H9 (cell line): ENCODE results near the gene CLCNKB. TPM values are rescaled to one million over a fixed set of nuclear protein-coding genes. Genes with fewer than 3 reads are reported as not detected.

Experiments used
- DNase-seq: peaks from one replicate; pipeline ENCODE4 v3.0.0-alpha.2; 2017
- H2AFZ ChIP-seq: one replicate; pipeline ENCODE4 v1.6.1; 2013; ENCODE audit warnings: mild to moderate bottlenecking, low read length, control low read depth, moderate library complexity
- H2AK5ac ChIP-seq: 2 replicates; pipeline ENCODE4 v1.6.1; 2013; ENCODE audit warnings: low read length, control low read depth, mixed read lengths; ENCODE audit not compliant: insufficient read length
- H2BK120ac ChIP-seq: one replicate; pipeline ENCODE4 v1.6.1; 2013; ENCODE audit warnings: low read depth, mild to moderate bottlenecking, low read length, control low read depth, inconsistent platforms; ENCODE audit not compliant: poor library complexity, severe bottlenecking
- H2BK12ac ChIP-seq: 2 replicates; pipeline ENCODE4 v1.6.1; 2013; ENCODE audit warnings: low read length, control low read depth, mixed read lengths, low read depth; ENCODE audit not compliant: insufficient read length
- H2BK15ac ChIP-seq: 2 replicates; pipeline ENCODE4 v1.6.1; 2013; ENCODE audit warnings: low read depth, low read length, control low read depth
- H2BK20ac ChIP-seq: one replicate; pipeline ENCODE4 v1.6.1; 2013; ENCODE audit warnings: low read depth, mild to moderate bottlenecking, low read length, control low read depth, inconsistent platforms; ENCODE audit not compliant: poor library complexity, severe bottlenecking
- H2BK5ac ChIP-seq: 2 replicates; pipeline ENCODE4 v1.6.1; 2013; ENCODE audit warnings: low read length, control low read depth, mixed read lengths; ENCODE audit not compliant: insufficient read length
- H3K14ac ChIP-seq: 2 replicates; pipeline ENCODE4 v1.6.1; 2013; ENCODE audit warnings: low read length, control low read depth; ENCODE audit not compliant: insufficient read depth
- H3K18ac ChIP-seq: 2 replicates; pipeline ENCODE4 v1.6.1; 2013; ENCODE audit warnings: low read depth, mild to moderate bottlenecking, mixed read lengths, low read length, control low read depth; ENCODE audit not compliant: insufficient read length
- H3K23ac ChIP-seq: 2 replicates; pipeline ENCODE4 v1.6.1; 2013; ENCODE audit warnings: low read length, control low read depth, mixed read lengths, low read depth; ENCODE audit not compliant: insufficient read length
- H3K23me2 ChIP-seq: 2 replicates; pipeline ENCODE4 v1.6.1; 2013; ENCODE audit warnings: low read depth, mild to moderate bottlenecking, mixed read lengths, low read length, control low read depth; ENCODE audit not compliant: insufficient read length, poor library complexity, severe bottlenecking
- H3K27ac ChIP-seq: 2 replicates; pipeline ENCODE4 v1.5.1; 2013; ENCODE audit warnings: low read length, control low read depth, mixed read lengths, low read depth; ENCODE audit not compliant: insufficient read length
- H3K27me3 ChIP-seq: 2 replicates; pipeline ENCODE4 v1.6.1; 2013; ENCODE audit warnings: low read length, control low read depth, inconsistent platforms; ENCODE audit not compliant: insufficient read depth
- H3K4ac ChIP-seq: 2 replicates; pipeline ENCODE4 v1.6.1; 2013; ENCODE audit warnings: low read depth, mild to moderate bottlenecking, control low read depth, inconsistent platforms, low read length, moderate library complexity
- H3K4me1 ChIP-seq: 2 replicates; pipeline ENCODE4 v1.6.1; 2013; ENCODE audit warnings: low read length, control low read depth, inconsistent platforms; ENCODE audit not compliant: insufficient read depth
- H3K4me2 ChIP-seq: 2 replicates; pipeline ENCODE4 v1.6.1; 2013; ENCODE audit warnings: low read length, control low read depth, mixed read lengths; ENCODE audit not compliant: insufficient read length, insufficient read depth
- H3K56ac ChIP-seq: 2 replicates; pipeline ENCODE4 v1.6.1; 2013; ENCODE audit warnings: low read depth, mild to moderate bottlenecking, mixed read lengths, low read length, control low read depth; ENCODE audit not compliant: insufficient read length
- H3K79me1 ChIP-seq: 2 replicates; pipeline ENCODE4 v1.6.1; 2013; ENCODE audit warnings: low read depth, mild to moderate bottlenecking, moderate library complexity, low read length, control low read depth, inconsistent platforms; ENCODE audit not compliant: insufficient read depth, poor library complexity, severe bottlenecking
- H3K79me2 ChIP-seq: 2 replicates; pipeline ENCODE4 v1.6.1; 2013; ENCODE audit warnings: low read length, control low read depth, inconsistent platforms; ENCODE audit not compliant: insufficient read depth
- H3K9ac ChIP-seq: 2 replicates; pipeline ENCODE4 v1.6.1; 2013; ENCODE audit warnings: low read length, control low read depth, mixed read lengths; ENCODE audit not compliant: insufficient read length; ENCODE audit errors: extremely low read depth
- H3K9me3 ChIP-seq: one replicate; pipeline ENCODE4 v1.6.1; 2013; ENCODE audit warnings: low read depth, low read length, inconsistent platforms; ENCODE audit not compliant: control insufficient read depth
- H3T11ph ChIP-seq: one replicate; pipeline ENCODE4 v1.6.1; 2013; ENCODE audit warnings: mild to moderate bottlenecking, low read length, control low read depth, inconsistent platforms
- H4K20me1 ChIP-seq: one replicate; pipeline ENCODE4 v1.6.1; 2013; ENCODE audit not compliant: control insufficient read depth, insufficient read length, insufficient read depth
- H4K5ac ChIP-seq: 2 replicates; pipeline ENCODE4 v1.6.1; 2013; ENCODE audit warnings: low read depth, mild to moderate bottlenecking, mixed read lengths, low read length, control low read depth; ENCODE audit not compliant: insufficient read length
- H4K8ac ChIP-seq: replicated peaks from 2 replicates; pipeline ENCODE4 v1.6.1; 2013; ENCODE audit warnings: low read length, control low read depth, mixed read lengths, low read depth; ENCODE audit not compliant: insufficient read length
- H4K91ac ChIP-seq: 2 replicates; pipeline ENCODE4 v1.6.1; 2013; ENCODE audit warnings: low read depth, mild to moderate bottlenecking, moderate library complexity, mixed read lengths, low read length, control low read depth; ENCODE audit not compliant: insufficient read length
- H3K27ac Mint-ChIP-seq, 3 experiments: 2 replicates in 2 of 3; 3 replicates in 1 of 3; pipeline ENCODE4 v1.8.0; 2020 to 2021; ENCODE audit warnings: mixed read lengths in 3 of 3, mild to moderate bottlenecking in 1 of 3, moderate library complexity in 1 of 3
- H3K27me3 Mint-ChIP-seq: 2 replicates; pipeline ENCODE4 v1.8.0; 2021; ENCODE audit warnings: low read depth, mild to moderate bottlenecking, moderate library complexity, mixed read lengths
- H3K36me3 Mint-ChIP-seq, 3 experiments: 2 replicates in 2 of 3; 3 replicates in 1 of 3; pipeline ENCODE4 v1.8.0; 2020 to 2021; ENCODE audit warnings: low read depth in 3 of 3, mixed read lengths in 3 of 3; ENCODE audit not compliant: insufficient read depth in 1 of 3
- H3K4me1 Mint-ChIP-seq, 2 experiments: 2 replicates each; pipeline ENCODE4 v1.8.0; 2020; ENCODE audit warnings: mixed read lengths in 2 of 2
- H3K4me3 Mint-ChIP-seq, 2 experiments: 2 replicates in 1 of 2; 3 replicates in 1 of 2; pipeline ENCODE4 v1.8.0; 2020 to 2021; ENCODE audit warnings: mild to moderate bottlenecking in 2 of 2, mixed read lengths in 2 of 2, moderate library complexity in 1 of 2
- H3K9me3 Mint-ChIP-seq, 2 experiments: 2 replicates in 1 of 2; 3 replicates in 1 of 2; pipeline ENCODE4 v1.8.0; 2020; ENCODE audit warnings: mild to moderate bottlenecking in 2 of 2, mixed read lengths in 2 of 2, moderate library complexity in 1 of 2
- CTCF ChIP-seq: fragments of 200-600 bp; sonication (generic); conservative IDR thresholded peaks from 3 replicates; pipeline ENCODE4 v1.8.0; 2021; ENCODE audit warnings: antibody characterized with exemption, mild to moderate bottlenecking
- WGBS: extraction: QIAGEN DNeasy Blood & Tissue Kit; methylation state at CpG from one replicate; pipeline ENCODE4 v1.1.7; 2013; ENCODE audit warnings: missing lambda C conversion rate, low lambda C conversion rate, mixed read lengths; ENCODE audit not compliant: insufficient read length; ENCODE audit errors: extremely low coverage; 5-methylcytosine and 5-hydroxymethylcytosine counted together
- total RNA-seq: library from RNA; stranded (reverse); gene quantifications from 2 replicates; pipeline ENCODE4 v1.2.1, GENCODE V29; 2021

Gene CLCNKB
- total RNA-seq, 1 experiment from 2014 or later = 1.7 TPM

- no CpG with 5 or more reads among the region's 14 CpGs for WGBS
- Histone ChIP-seq H3K23ac (no peak overlapping the region), H3K79me1 (no peaks in the 10 kb centered on the region), H3K56ac (no peak overlapping the region), H3K9me3 (no peaks in the 10 kb centered on the region), H3T11ph (no peak overlapping the region), H4K20me1 (no peaks in the 10 kb centered on the region), H3K27ac (no peak overlapping the region), H4K5ac (no peak overlapping the region), H2BK15ac (no peak overlapping the region), H4K91ac (no peak overlapping the region), H3K4ac (no peak overlapping the region), H3K9ac (no peak overlapping the region), H2BK12ac (no peak overlapping the region), H3K4me1 (no peaks in the 10 kb centered on the region), H3K14ac (no peak overlapping the region), H3K27me3 (peaks cover 5% of the 10 kb centered on the region; the same call in 1 of the 2 replicates), H3K4me2 (no peak overlapping the region), H2BK20ac (no peak overlapping the region), H2BK120ac (no peak overlapping the region), H3K23me2 (peaks cover 5% of the 10 kb centered on the region), H2BK5ac (no peak overlapping the region), H3K79me2 (no peaks in the 10 kb centered on the region), H2AK5ac (no peak overlapping the region), H4K8ac (no peak overlapping the region), H3K18ac (no peak overlapping the region), H2AFZ (no peak overlapping the region)
- Mint-ChIP-seq H3K4me1 (peaks cover 12 to 24% of the 10 kb centered on the region in 2 experiments), H3K36me3 (no peaks in the 10 kb centered on the region), H3K27me3 (peaks cover 61% of the 10 kb centered on the region), H3K9me3 (no peaks in the 10 kb centered on the region; a peak in 1 of 5 replicates), H3K27ac (no peak overlapping the region), H3K4me3 (no peak overlapping the region)
- TF ChIP-seq CTCF = no peak
- DNase-seq = no peak
Observed at GRCh38 chr1:16076031-16076864, 32.7 kb downstream of the CLCNKB start.
